Fibroblast of lung (primary cell): ENCODE results near the gene SEMA3E.

Experiments
- EZH2 ChIP-seq: IDR thresholded peaks from 2 replicates; pipeline ENCODE4 v1.5.1; 2012; ENCODE audit warnings: low read length, control low read depth, mild to moderate bottlenecking; ENCODE audit errors: missing control alignments
- TF ChIP-seq, protein P1 (sequence below), 2 donors: IDR thresholded peaks in 1 of 2; conservative IDR thresholded peaks in 1 of 2; 1 replicate in 1 of 2; 2 replicates in 1 of 2; pipeline ENCODE4 v1.5.1; 2011 to 2012; ENCODE audit warnings: low read length in 2 of 2, control low read depth in 1 of 2, inconsistent platforms in 1 of 2, low read depth in 1 of 2, mild to moderate bottlenecking in 1 of 2

DNA sequence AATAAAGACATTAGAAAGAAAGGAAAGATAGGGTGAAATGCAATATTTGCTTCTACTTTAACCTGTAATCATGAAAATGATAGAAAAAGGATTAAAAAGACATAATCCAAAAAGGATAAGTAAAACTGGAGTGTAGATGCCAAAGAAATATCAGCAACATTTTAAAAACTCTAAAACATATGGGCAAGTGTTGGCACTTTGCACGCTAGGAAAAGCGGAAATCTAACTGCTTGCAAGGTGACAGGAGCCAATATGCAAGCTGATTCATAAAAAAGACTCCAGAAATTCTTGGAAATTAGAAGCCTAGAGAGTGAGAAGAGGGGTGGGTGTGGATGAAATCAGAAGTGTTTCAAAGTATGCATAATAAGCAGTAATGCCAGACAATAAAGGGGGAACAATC, 161.1 kb downstream of the SEMA3E start:
- TF ChIP-seq, protein P1, sequence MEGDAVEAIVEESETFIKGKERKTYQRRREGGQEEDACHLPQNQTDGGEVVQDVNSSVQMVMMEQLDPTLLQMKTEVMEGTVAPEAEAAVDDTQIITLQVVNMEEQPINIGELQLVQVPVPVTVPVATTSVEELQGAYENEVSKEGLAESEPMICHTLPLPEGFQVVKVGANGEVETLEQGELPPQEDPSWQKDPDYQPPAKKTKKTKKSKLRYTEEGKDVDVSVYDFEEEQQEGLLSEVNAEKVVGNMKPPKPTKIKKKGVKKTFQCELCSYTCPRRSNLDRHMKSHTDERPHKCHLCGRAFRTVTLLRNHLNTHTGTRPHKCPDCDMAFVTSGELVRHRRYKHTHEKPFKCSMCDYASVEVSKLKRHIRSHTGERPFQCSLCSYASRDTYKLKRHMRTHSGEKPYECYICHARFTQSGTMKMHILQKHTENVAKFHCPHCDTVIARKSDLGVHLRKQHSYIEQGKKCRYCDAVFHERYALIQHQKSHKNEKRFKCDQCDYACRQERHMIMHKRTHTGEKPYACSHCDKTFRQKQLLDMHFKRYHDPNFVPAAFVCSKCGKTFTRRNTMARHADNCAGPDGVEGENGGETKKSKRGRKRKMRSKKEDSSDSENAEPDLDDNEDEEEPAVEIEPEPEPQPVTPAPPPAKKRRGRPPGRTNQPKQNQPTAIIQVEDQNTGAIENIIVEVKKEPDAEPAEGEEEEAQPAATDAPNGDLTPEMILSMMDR (conservative IDR thresholded peaks at IDR 0.05 in 1 of 2, IDR thresholded peaks at IDR 0.05 in 1 of 2; ENCODE audit: low read depth in 1 of 2, low read length in 2 of 2), result no peak
- no peak for TF ChIP-seq EZH2
